ENCODE data around the gene CDC42EP4. TPM values are rescaled to one million over a fixed set of nuclear protein-coding genes. Genes with fewer than 3 reads are reported as not detected.
A peak's percentile ranks its signal among the peaks of the same experiment; 100 is the strongest.

The CDC42EP4 gene
- total RNA-seq, 1 donor = 41.8 TPM

DNA sequence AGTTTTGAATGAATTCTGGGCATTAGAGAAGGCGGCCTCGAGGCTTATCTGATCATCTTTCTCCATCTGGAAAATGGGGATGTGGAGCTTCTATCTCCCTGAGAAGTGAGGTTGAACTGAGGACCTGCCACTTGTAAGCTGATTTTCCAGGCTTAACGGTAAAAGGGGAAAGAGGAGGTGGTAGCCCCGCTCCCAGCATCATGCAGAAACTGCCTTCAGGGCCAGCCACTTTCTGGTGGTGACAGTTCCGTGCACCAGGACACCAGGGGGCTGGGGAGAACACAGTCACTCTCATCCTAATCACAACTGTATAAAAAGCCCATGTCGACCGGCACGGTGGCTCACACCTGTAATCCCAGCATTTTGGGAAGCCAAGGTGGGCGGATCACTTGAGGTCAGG is 29.2 kb downstream of the CDC42EP4 start:
- no peak overlapping the region for H3K4me3 ChIP-seq (ENCODE audit: low read depth, low read length)
- TF ChIP-seq, protein P1, sequence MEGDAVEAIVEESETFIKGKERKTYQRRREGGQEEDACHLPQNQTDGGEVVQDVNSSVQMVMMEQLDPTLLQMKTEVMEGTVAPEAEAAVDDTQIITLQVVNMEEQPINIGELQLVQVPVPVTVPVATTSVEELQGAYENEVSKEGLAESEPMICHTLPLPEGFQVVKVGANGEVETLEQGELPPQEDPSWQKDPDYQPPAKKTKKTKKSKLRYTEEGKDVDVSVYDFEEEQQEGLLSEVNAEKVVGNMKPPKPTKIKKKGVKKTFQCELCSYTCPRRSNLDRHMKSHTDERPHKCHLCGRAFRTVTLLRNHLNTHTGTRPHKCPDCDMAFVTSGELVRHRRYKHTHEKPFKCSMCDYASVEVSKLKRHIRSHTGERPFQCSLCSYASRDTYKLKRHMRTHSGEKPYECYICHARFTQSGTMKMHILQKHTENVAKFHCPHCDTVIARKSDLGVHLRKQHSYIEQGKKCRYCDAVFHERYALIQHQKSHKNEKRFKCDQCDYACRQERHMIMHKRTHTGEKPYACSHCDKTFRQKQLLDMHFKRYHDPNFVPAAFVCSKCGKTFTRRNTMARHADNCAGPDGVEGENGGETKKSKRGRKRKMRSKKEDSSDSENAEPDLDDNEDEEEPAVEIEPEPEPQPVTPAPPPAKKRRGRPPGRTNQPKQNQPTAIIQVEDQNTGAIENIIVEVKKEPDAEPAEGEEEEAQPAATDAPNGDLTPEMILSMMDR (IDR thresholded peaks at IDR 0.05; ENCODE audit: insufficient read depth, low read length) = no peak
- no peak for DNase-seq (ENCODE audit: low read depth)

DNA sequence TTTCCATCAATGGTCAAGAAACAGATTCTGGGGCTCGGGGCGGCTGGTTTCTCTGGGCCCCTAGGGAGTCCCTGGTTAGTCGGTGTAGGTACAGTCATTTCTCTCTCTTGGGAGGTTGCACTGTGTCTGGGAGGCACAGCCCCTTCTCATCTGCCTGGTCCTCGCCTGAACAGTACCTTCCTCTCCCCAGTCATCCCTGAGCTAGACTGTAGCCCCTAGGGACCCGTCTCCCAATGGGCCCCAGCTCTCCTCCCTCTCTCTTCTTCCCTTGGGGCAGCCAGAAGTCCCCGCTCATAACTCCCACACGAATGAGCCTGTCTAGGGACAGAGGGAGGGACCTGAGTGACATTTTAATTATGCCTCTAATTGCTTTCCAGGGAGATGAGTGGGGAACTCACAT is 29.9 kb downstream of the CDC42EP4 start:
- H3K4me3 ChIP-seq (ENCODE audit: low read depth, low read length) = no peak overlapping the region
- TF ChIP-seq, protein P1 (IDR thresholded peaks at IDR 0.05; ENCODE audit: insufficient read depth, low read length) = no peak
- DNase-seq (ENCODE audit: low read depth) = no peak

DNA sequence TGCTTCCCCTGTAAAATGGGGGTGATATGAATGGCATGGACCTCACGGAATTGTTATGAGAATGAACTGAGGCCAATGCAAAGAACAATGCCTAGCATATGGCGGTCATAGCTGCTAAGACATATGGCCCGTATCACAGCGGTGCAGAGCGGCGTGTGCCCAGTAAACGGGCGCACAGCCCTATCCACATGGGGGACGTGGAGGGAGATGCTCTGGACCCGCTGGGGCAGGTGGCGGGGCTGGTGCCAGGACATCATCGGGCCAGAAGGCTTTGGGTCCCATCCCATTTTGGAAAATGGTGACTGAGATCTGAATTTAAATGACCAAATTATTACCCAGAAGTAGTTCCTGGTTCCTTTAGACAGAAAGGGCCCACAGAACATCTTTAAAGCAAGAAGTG is 31.6 kb downstream of the CDC42EP4 start:
- TF ChIP-seq, protein P1 (IDR thresholded peaks at IDR 0.05; ENCODE audit: insufficient read depth, low read length) = no peak
- H3K4me3 ChIP-seq (ENCODE audit: low read depth, low read length) = no peak overlapping the region
- no peak for DNase-seq (ENCODE audit: low read depth)

DNA sequence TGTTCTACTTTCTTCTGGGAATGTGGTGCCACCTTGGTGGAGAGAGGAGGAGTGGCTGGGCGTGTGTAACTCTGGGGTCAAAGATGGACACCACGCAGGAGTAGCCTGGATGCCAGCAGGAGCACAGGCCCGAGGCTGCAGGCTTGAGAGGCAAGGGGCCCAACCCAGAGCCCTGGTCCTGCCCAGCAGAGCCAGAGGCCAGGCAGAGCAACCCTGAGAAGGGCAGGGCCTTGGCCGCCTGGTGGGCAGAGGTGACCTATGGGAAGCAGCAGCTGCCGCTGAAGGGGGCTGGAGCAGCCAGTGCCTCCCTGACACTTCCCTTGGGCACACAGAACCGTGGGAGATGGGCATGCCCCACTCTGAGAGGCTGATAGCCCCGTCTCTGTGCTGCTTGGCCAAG is 32.1 kb downstream of the CDC42EP4 start:
- TF ChIP-seq, protein P1 (IDR thresholded peaks at IDR 0.05; ENCODE audit: insufficient read depth, low read length) = no peak
- H3K4me3 ChIP-seq (ENCODE audit: low read depth, low read length) = no peak overlapping the region
- DNase-seq (ENCODE audit: low read depth) = no peak

DNA sequence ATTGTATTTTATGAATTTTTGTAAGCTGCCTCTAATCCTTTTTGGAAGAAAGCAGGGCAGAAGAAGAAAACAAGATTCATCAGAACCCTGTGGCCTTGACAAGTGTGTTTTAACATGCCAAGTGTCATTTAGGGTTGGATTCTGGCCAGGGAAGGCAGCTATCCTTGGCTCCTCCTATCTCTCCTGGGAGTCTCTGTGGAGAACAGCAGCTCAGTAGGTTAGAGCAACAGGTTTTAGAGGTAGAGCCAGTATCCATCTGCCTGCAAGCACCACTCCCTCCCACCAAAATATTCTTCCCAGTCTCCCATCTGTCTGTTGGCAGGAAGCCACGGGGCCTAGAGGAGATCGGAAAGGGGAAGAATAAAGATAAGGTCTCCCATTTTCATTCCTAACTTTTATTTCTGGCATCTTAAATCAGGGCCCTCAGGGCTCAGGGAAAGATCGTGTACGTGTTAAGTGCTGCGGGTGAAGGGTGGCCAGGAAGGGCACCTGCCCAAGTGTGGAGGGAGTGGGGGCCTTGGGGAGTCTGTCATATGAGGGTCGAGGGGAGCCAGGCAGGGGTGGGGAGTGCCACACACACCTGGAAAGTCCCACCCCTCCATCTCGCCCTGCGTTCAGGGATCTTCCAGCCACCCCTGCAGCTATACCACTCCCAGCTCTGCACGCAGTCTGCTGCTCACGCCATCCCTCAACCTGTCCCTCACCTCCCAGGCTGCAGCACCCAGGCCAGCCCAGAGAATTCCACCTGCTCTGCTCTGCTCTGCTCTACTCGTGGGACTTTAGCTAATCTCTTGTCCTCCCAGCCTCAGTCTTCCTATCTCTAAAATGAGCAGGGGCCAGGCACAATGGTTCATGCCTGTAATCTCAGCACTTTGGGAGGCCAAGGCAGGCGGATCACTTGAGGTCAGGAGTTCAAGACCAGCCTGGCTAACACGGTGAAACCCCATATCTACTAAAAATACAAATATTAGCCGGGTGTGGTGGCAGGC is 33.0 kb downstream of the CDC42EP4 start:
- TF ChIP-seq, protein P1 (IDR thresholded peaks at IDR 0.05; ENCODE audit: insufficient read depth, low read length) = no peak
- no peak overlapping the region for H3K4me3 ChIP-seq (ENCODE audit: low read depth, low read length)
- DNase-seq (ENCODE audit: low read depth) = peak; percentile 71

DNA sequence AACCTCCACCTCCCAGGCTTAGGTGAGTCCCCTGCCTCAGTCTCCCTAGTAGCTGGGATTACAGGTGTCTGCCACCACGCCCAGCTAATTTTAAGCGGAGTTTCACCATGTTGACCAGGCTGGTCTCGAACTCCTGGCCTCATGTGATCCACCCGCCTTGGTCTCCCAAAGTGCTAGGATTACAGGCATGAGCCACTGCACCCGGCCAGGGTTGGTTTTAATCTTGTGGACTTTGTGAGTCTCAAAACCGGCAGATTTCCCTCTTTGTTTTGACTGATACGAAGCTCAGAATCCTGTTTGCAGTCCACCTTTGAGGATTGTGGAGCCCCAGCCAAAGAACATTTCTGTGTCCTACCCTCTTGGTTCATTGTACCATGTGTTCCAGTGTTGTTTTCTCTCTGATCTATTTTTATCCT is 33.7 kb downstream of the CDC42EP4 start:
- DNase-seq (ENCODE audit: low read depth) = no peak
- TF ChIP-seq, protein P1 (IDR thresholded peaks at IDR 0.05; ENCODE audit: insufficient read depth, low read length) = no peak
- no peak overlapping the region for H3K4me3 ChIP-seq (ENCODE audit: low read depth, low read length)

All from fibroblast of the aortic adventitia (primary cell).